SU-DHL-6 (cell line): Measurements from ENCODE around the gene PFKL.

ENCODE experiments used
- CTCF ChIP-seq: fragments of 200-600 bp; sonication (generic); IDR thresholded peaks from one replicate; pipeline ENCODE4 v1.5.1; 2017; ENCODE audit warnings: antibody characterized with exemption, mild to moderate bottlenecking, low read length, moderate library complexity; ENCODE audit not compliant: insufficient read depth, poor library complexity, severe bottlenecking
- EZH2phosphoT487 ChIP-seq: fragments of 200-600 bp; sonication (generic), shearing (Covaris generic); conservative IDR thresholded peaks from 2 replicates; pipeline ENCODE4 v1.6.1; 2018; ENCODE audit warnings: mild to moderate bottlenecking, antibody characterized with exemption, low read length, moderate library complexity, mixed read lengths

- TF ChIP-seq CTCF (no peak), EZH2phosphoT487 (no peak)
Observed at GRCh38 chr21:44306936-44307704, 7.3 kb downstream of the PFKL start.
